Panc1 (cell line): ENCODE data around the gene ZW10.

ENCODE experiments used
- POLR2AphosphoS5 ChIP-seq: IDR thresholded peaks from 2 replicates; pipeline ENCODE4 v1.6.1; 2012; ENCODE audit warnings: mild to moderate bottlenecking, low read depth, low read length, moderate library complexity
- SIN3A ChIP-seq: IDR thresholded peaks from 2 replicates; pipeline ENCODE4 v1.6.1; 2012; ENCODE audit warnings: low read depth, mild to moderate bottlenecking, low read length, moderate library complexity, borderline replicate concordance; ENCODE audit not compliant: insufficient read depth
- TCF7L2 ChIP-seq: IDR thresholded peaks from 2 replicates; pipeline ENCODE4 v1.6.1; 2011; ENCODE audit warnings: mild to moderate bottlenecking, low read depth, low read length, inconsistent platforms
- TF ChIP-seq, protein P1 (sequence below): fragments of 450-650 bp; IDR thresholded peaks from 2 replicates; pipeline ENCODE4 v1.5.1; 2017; ENCODE audit warnings: mild to moderate bottlenecking
- TF ChIP-seq, protein P2 (sequence below), 2 experiments: IDR thresholded peaks; 2 replicates each; pipeline ENCODE4 v1.6.1; 2011 to 2012; ENCODE audit warnings: low read depth in 2 of 2, control low read depth in 1 of 2, low read length in 1 of 2, mild to moderate bottlenecking in 1 of 2, moderate library complexity in 1 of 2; ENCODE audit not compliant: insufficient read depth in 1 of 2

DNA sequence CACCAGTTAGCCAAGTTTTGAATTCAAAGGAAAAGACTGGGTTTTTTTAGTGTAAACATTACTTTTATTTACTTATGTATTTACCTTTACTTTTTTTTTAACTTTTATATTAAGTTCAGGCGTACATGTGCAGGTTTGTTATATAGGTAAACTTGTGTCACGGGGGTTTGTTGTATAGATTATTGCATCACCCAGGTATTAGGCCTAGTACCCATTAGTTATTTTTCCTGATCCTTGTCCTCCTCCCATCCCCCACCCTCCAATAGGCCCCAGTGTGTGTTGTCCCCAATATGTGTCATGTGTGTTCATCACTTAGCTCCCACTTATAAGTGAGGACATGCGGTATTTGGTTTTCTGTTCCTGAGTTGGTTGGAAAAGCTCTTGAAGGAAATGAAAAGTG, 20.6 kb downstream of the ZW10 start:
- TF ChIP-seq TCF7L2, result no peak
- TF ChIP-seq, protein P1, sequence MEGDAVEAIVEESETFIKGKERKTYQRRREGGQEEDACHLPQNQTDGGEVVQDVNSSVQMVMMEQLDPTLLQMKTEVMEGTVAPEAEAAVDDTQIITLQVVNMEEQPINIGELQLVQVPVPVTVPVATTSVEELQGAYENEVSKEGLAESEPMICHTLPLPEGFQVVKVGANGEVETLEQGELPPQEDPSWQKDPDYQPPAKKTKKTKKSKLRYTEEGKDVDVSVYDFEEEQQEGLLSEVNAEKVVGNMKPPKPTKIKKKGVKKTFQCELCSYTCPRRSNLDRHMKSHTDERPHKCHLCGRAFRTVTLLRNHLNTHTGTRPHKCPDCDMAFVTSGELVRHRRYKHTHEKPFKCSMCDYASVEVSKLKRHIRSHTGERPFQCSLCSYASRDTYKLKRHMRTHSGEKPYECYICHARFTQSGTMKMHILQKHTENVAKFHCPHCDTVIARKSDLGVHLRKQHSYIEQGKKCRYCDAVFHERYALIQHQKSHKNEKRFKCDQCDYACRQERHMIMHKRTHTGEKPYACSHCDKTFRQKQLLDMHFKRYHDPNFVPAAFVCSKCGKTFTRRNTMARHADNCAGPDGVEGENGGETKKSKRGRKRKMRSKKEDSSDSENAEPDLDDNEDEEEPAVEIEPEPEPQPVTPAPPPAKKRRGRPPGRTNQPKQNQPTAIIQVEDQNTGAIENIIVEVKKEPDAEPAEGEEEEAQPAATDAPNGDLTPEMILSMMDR, result no peak
- TF ChIP-seq SIN3A, result no peak
- no peak for TF ChIP-seq POLR2AphosphoS5
- TF ChIP-seq, protein P2, sequence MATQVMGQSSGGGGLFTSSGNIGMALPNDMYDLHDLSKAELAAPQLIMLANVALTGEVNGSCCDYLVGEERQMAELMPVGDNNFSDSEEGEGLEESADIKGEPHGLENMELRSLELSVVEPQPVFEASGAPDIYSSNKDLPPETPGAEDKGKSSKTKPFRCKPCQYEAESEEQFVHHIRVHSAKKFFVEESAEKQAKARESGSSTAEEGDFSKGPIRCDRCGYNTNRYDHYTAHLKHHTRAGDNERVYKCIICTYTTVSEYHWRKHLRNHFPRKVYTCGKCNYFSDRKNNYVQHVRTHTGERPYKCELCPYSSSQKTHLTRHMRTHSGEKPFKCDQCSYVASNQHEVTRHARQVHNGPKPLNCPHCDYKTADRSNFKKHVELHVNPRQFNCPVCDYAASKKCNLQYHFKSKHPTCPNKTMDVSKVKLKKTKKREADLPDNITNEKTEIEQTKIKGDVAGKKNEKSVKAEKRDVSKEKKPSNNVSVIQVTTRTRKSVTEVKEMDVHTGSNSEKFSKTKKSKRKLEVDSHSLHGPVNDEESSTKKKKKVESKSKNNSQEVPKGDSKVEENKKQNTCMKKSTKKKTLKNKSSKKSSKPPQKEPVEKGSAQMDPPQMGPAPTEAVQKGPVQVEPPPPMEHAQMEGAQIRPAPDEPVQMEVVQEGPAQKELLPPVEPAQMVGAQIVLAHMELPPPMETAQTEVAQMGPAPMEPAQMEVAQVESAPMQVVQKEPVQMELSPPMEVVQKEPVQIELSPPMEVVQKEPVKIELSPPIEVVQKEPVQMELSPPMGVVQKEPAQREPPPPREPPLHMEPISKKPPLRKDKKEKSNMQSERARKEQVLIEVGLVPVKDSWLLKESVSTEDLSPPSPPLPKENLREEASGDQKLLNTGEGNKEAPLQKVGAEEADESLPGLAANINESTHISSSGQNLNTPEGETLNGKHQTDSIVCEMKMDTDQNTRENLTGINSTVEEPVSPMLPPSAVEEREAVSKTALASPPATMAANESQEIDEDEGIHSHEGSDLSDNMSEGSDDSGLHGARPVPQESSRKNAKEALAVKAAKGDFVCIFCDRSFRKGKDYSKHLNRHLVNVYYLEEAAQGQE (IDR thresholded peaks at IDR 0.05; ENCODE audit: insufficient read depth in 1 of 2, low read depth in 2 of 2, low read length in 1 of 2), result no peak
